ENCODE results near the gene MSGN1. TPM values are rescaled to one million over a fixed set of nuclear protein-coding genes. Genes with fewer than 3 reads are reported as not detected.
A peak's percentile ranks its signal among the peaks of the same experiment; 100 is the strongest.

Gene MSGN1
- total RNA-seq, 1 donor from 2014 or later = not detected

GRCh38 chr2:17791817-17792130 is 24.5 kb upstream of the MSGN1 start:
- H3K9ac ChIP-seq (ENCODE audit: low read depth in 1 of 3, low read length in 3 of 3) = no peak overlapping the region
- peaks cover 16 to 21% (median 21%) of the 10 kb centered on the region in 3 donors for H3K4me1 ChIP-seq (ENCODE audit: control insufficient read depth in 3 of 3, insufficient read depth in 3 of 3, low read length in 3 of 3)
- no peaks in the 10 kb centered on the region for H3K27me3 ChIP-seq (ENCODE audit: control insufficient read depth in 3 of 3, insufficient read depth in 3 of 3, low read length in 3 of 3)
- no peaks in the 10 kb centered on the region for H3K36me3 ChIP-seq (ENCODE audit: control insufficient read depth in 3 of 3, insufficient read depth in 3 of 3, low read length in 3 of 3)
- no peaks in the 10 kb centered on the region for H3K9me3 ChIP-seq (ENCODE audit: control insufficient read depth in 3 of 3, low read length in 3 of 3)
- H3K27ac ChIP-seq (ENCODE audit: low read depth, low read length) = no peak overlapping the region
- H3K4me3 ChIP-seq (ENCODE audit: low read length in 3 of 3) = no peak overlapping the region

GRCh38 chr2:17792515-17792914 is 23.7 kb upstream of the MSGN1 start:
- H3K4me3 ChIP-seq (ENCODE audit: low read length in 3 of 3) = no peak overlapping the region
- no peaks in the 10 kb centered on the region for H3K9me3 ChIP-seq (ENCODE audit: control insufficient read depth in 3 of 3, low read length in 3 of 3)
- no peak overlapping the region for H3K9ac ChIP-seq (ENCODE audit: low read depth in 1 of 3, low read length in 3 of 3)
- H3K27me3 ChIP-seq (ENCODE audit: control insufficient read depth in 3 of 3, insufficient read depth in 3 of 3, low read length in 3 of 3) = no peaks in the 10 kb centered on the region
- no peak overlapping the region for H3K27ac ChIP-seq (ENCODE audit: low read depth, low read length)
- peaks cover 16 to 21% (median 21%) of the 10 kb centered on the region in 3 donors for H3K4me1 ChIP-seq (ENCODE audit: control insufficient read depth in 3 of 3, insufficient read depth in 3 of 3, low read length in 3 of 3)
- H3K36me3 ChIP-seq (ENCODE audit: control insufficient read depth in 3 of 3, insufficient read depth in 3 of 3, low read length in 3 of 3) = no peaks in the 10 kb centered on the region

DNA sequence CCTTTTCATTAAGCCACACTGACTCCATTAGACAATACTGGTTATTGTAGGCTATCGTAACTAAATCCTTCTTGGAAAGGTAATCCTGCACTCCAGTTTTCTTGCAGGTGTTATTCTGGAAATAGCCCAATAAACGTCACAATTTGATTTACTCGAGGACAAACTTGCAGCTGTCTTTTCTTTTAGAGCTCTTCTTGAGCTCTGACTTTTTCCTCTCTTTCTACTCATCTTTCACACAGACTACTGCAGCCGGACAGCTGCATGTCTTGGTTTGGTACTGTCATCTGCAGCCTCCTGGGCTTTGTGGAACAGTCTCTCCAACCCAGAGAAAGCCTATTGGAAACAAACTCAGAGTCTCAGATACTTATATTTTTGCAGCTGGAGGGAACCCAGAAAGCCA is 23.0 kb upstream of the MSGN1 start:
- Histone ChIP-seq H3K36me3 (ENCODE audit: control insufficient read depth in 3 of 3, insufficient read depth in 3 of 3, low read length in 3 of 3) (no peaks in the 10 kb centered on the region), H3K27ac (ENCODE audit: low read depth, low read length) (no peak overlapping the region), H3K4me1 (ENCODE audit: control insufficient read depth in 3 of 3, insufficient read depth in 3 of 3, low read length in 3 of 3) (peaks cover 16 to 21% (median 21%) of the 10 kb centered on the region in 3 donors), H3K27me3 (ENCODE audit: control insufficient read depth in 3 of 3, insufficient read depth in 3 of 3, low read length in 3 of 3) (no peaks in the 10 kb centered on the region), H3K4me3 (ENCODE audit: low read length in 3 of 3) (no peak overlapping the region), H3K9me3 (ENCODE audit: control insufficient read depth in 3 of 3, low read length in 3 of 3) (no peaks in the 10 kb centered on the region), H3K9ac (ENCODE audit: low read depth in 1 of 3, low read length in 3 of 3) (no peak overlapping the region)

- Histone ChIP-seq H3K4me3 (ENCODE audit: low read length in 3 of 3) (no peak overlapping the region), H3K27me3 (ENCODE audit: control insufficient read depth in 3 of 3, insufficient read depth in 3 of 3, low read length in 3 of 3) (no peaks in the 10 kb centered on the region), H3K4me1 (ENCODE audit: control insufficient read depth in 3 of 3, insufficient read depth in 3 of 3, low read length in 3 of 3) (peaks cover 16 to 21% (median 21%) of the 10 kb centered on the region in 3 donors), H3K9ac (ENCODE audit: low read depth in 1 of 3, low read length in 3 of 3) (no peak overlapping the region), H3K27ac (ENCODE audit: low read depth, low read length) (no peak overlapping the region), H3K9me3 (ENCODE audit: control insufficient read depth in 3 of 3, low read length in 3 of 3) (no peaks in the 10 kb centered on the region), H3K36me3 (ENCODE audit: control insufficient read depth in 3 of 3, insufficient read depth in 3 of 3, low read length in 3 of 3) (no peaks in the 10 kb centered on the region)
These were observed 22.4 kb upstream of the MSGN1 start for GRCh38 chr2:17793803-17794354.

- Histone ChIP-seq H3K27ac (ENCODE audit: low read depth, low read length) (no peak overlapping the region), H3K36me3 (ENCODE audit: control insufficient read depth in 3 of 3, insufficient read depth in 3 of 3, low read length in 3 of 3) (no peaks in the 10 kb centered on the region), H3K4me1 (ENCODE audit: control insufficient read depth in 3 of 3, insufficient read depth in 3 of 3, low read length in 3 of 3) (peaks cover 16 to 21% (median 21%) of the 10 kb centered on the region in 3 donors), H3K4me3 (ENCODE audit: low read length in 3 of 3) (peak overlapping the region in 1 of 3 donors; percentile 35), H3K27me3 (ENCODE audit: control insufficient read depth in 3 of 3, insufficient read depth in 3 of 3, low read length in 3 of 3) (no peaks in the 10 kb centered on the region), H3K9ac (ENCODE audit: low read depth in 1 of 3, low read length in 3 of 3) (peak overlapping the region in 1 of 3 donors; percentile 40), H3K9me3 (ENCODE audit: control insufficient read depth in 3 of 3, low read length in 3 of 3) (no peaks in the 10 kb centered on the region)
These were observed 21.0 kb upstream of the MSGN1 start for GRCh38 chr2:17795309-17795708.

DNA sequence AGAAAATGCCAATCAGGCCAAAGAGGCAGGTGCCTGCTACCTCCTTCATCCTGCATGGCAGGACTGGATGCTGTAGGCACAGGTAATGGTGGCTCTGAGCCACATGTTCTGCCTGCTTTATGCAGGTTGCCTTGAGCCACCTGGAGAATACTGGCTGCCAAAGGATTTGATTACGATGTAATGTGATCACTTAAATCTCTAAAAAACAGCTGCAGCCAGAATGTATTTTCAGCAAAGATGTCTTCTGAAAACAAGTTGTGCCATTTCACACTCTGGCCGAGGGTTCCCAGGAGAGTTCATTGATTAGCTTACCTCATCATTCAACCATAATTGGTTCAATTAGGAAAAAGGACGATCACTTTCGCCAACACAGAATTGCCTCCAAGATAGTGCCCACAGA is 17.9 kb upstream of the MSGN1 start:
- H3K27ac ChIP-seq (ENCODE audit: low read depth, low read length) = no peak overlapping the region
- H3K4me3 ChIP-seq (ENCODE audit: low read length in 3 of 3) = no peak overlapping the region
- no peaks in the 10 kb centered on the region for H3K36me3 ChIP-seq (ENCODE audit: control insufficient read depth in 3 of 3, insufficient read depth in 3 of 3, low read length in 3 of 3)
- no peak overlapping the region for H3K9ac ChIP-seq (ENCODE audit: low read depth in 1 of 3, low read length in 3 of 3)
- H3K4me1 ChIP-seq (ENCODE audit: control insufficient read depth in 3 of 3, insufficient read depth in 3 of 3, low read length in 3 of 3) = peaks cover 12 to 17% (median 14%) of the 10 kb centered on the region in 3 donors
- no peaks in the 10 kb centered on the region for H3K9me3 ChIP-seq (ENCODE audit: control insufficient read depth in 3 of 3, low read length in 3 of 3)
- H3K27me3 ChIP-seq (ENCODE audit: control insufficient read depth in 3 of 3, insufficient read depth in 3 of 3, low read length in 3 of 3) = no peaks in the 10 kb centered on the region

GRCh38 chr2:17799301-17800120 is 16.7 kb upstream of the MSGN1 start:
- Histone ChIP-seq H3K4me1 (ENCODE audit: control insufficient read depth in 3 of 3, insufficient read depth in 3 of 3, low read length in 3 of 3) (peaks cover 7 to 8% (median 8%) of the 10 kb centered on the region in 3 donors), H3K4me3 (ENCODE audit: low read length in 3 of 3) (no peak overlapping the region), H3K9me3 (ENCODE audit: control insufficient read depth in 3 of 3, low read length in 3 of 3) (no peaks in the 10 kb centered on the region), H3K36me3 (ENCODE audit: control insufficient read depth in 3 of 3, insufficient read depth in 3 of 3, low read length in 3 of 3) (no peaks in the 10 kb centered on the region), H3K9ac (ENCODE audit: low read depth in 1 of 3, low read length in 3 of 3) (no peak overlapping the region), H3K27ac (ENCODE audit: low read depth, low read length) (no peak overlapping the region), H3K27me3 (ENCODE audit: control insufficient read depth in 3 of 3, insufficient read depth in 3 of 3, low read length in 3 of 3) (no peaks in the 10 kb centered on the region)

DNA sequence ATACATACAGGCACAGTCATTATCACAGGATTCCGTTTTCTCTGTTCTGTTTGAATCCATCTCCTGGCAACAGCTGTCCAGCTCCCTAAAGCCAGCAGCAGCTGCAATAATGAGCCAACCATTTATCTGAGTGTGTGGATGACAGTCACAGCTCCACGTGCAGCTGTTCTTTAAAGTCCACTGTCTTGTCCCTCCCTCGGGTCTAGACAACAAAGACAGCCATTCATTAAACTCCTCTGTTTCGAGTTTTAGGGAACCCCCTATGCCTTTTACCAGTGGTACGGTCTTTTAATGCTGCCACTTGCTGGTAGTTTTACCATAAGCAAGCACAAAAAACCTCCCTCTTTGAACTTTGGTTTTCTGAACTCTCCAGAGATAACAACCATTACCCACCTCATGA is 16.0 kb upstream of the MSGN1 start:
- H3K36me3 ChIP-seq (ENCODE audit: control insufficient read depth in 3 of 3, insufficient read depth in 3 of 3, low read length in 3 of 3) = no peaks in the 10 kb centered on the region
- no peaks in the 10 kb centered on the region for H3K27me3 ChIP-seq (ENCODE audit: control insufficient read depth in 3 of 3, insufficient read depth in 3 of 3, low read length in 3 of 3)
- H3K4me1 ChIP-seq (ENCODE audit: control insufficient read depth in 3 of 3, insufficient read depth in 3 of 3, low read length in 3 of 3) = peaks cover 2 to 4% (median 4%) of the 10 kb centered on the region in 3 donors
- no peak overlapping the region for H3K4me3 ChIP-seq (ENCODE audit: low read length in 3 of 3)
- H3K9me3 ChIP-seq (ENCODE audit: control insufficient read depth in 3 of 3, low read length in 3 of 3) = no peaks in the 10 kb centered on the region
- no peak overlapping the region for H3K9ac ChIP-seq (ENCODE audit: low read depth in 1 of 3, low read length in 3 of 3)
- H3K27ac ChIP-seq (ENCODE audit: low read depth, low read length) = no peak overlapping the region

- no peak overlapping the region for H3K4me3 ChIP-seq (ENCODE audit: low read length in 3 of 3)
- H3K9me3 ChIP-seq (ENCODE audit: control insufficient read depth in 3 of 3, low read length in 3 of 3) = no peaks in the 10 kb centered on the region
- no peak overlapping the region for H3K9ac ChIP-seq (ENCODE audit: low read depth in 1 of 3, low read length in 3 of 3)
- no peak overlapping the region for H3K27ac ChIP-seq (ENCODE audit: low read depth, low read length)
- no peaks in the 10 kb centered on the region for H3K27me3 ChIP-seq (ENCODE audit: control insufficient read depth in 3 of 3, insufficient read depth in 3 of 3, low read length in 3 of 3)
- no peaks in the 10 kb centered on the region for H3K4me1 ChIP-seq (ENCODE audit: control insufficient read depth in 3 of 3, insufficient read depth in 3 of 3, low read length in 3 of 3)
- no peaks in the 10 kb centered on the region for H3K36me3 ChIP-seq (ENCODE audit: control insufficient read depth in 3 of 3, insufficient read depth in 3 of 3, low read length in 3 of 3)
These were observed 15.4 kb upstream of the MSGN1 start for GRCh38 chr2:17800693-17801458.

GRCh38 chr2:17803497-17803896 is 12.8 kb upstream of the MSGN1 start:
- no peaks in the 10 kb centered on the region for H3K27me3 ChIP-seq (ENCODE audit: control insufficient read depth in 3 of 3, insufficient read depth in 3 of 3, low read length in 3 of 3)
- H3K9ac ChIP-seq (ENCODE audit: low read depth in 1 of 3, low read length in 3 of 3) = no peak overlapping the region
- no peaks in the 10 kb centered on the region for H3K36me3 ChIP-seq (ENCODE audit: control insufficient read depth in 3 of 3, insufficient read depth in 3 of 3, low read length in 3 of 3)
- H3K27ac ChIP-seq (ENCODE audit: low read depth, low read length) = no peak overlapping the region
- H3K9me3 ChIP-seq (ENCODE audit: control insufficient read depth in 3 of 3, low read length in 3 of 3) = no peaks in the 10 kb centered on the region
- H3K4me1 ChIP-seq (ENCODE audit: control insufficient read depth in 3 of 3, insufficient read depth in 3 of 3, low read length in 3 of 3) = no peaks in the 10 kb centered on the region
- no peak overlapping the region for H3K4me3 ChIP-seq (ENCODE audit: low read length in 3 of 3)

All from skeletal muscle tissue (tissue), 4 donors.